BJ (cell line): ENCODE measurements around the gene FRYL. TPM values are rescaled to one million over a fixed set of nuclear protein-coding genes. Genes with fewer than 3 reads are reported as not detected.
"Not testable (repeated sequence)": the region's sequence is repeated elsewhere in the genome, so short reads cannot be mapped to it uniquely, and the experiment has no call there.

Experiments
- CTCF ChIA-PET: fragments of 350-600 bp; formaldehyde crosslinking; extraction: SDS; loops from one replicate; lab custom pipeline; 2021; ENCODE audit warnings: antibody characterized with exemption, inconsistent platforms; lab: Yijun Ruan, JAX
- POLR2A ChIA-PET: fragments of 300-600 bp; sonication (Branson Sonifier 250); formaldehyde crosslinking; extraction: SDS; loops from one replicate; lab custom pipeline; 2021; ENCODE audit warnings: antibody characterized with exemption; lab: Charles Lee
- DNase-seq: peaks from one replicate; pipeline ENCODE4 v3.0.0-alpha.2; 2011; ENCODE audit warnings: low read depth
- H3K27me3 ChIP-seq: 2 replicates; pipeline ENCODE4 v1.6.0; 2011; ENCODE audit warnings: low read length; ENCODE audit not compliant: control insufficient read depth, insufficient read depth
- H3K36me3 ChIP-seq: 2 replicates; pipeline ENCODE4 v1.5.1; 2011; ENCODE audit warnings: low read length; ENCODE audit not compliant: control insufficient read depth, insufficient read depth
- H3K4me3 ChIP-seq: 2 replicates; pipeline ENCODE4 v1.5.1; 2011; ENCODE audit warnings: low read depth, mild to moderate bottlenecking, control low read depth, low read length
- CTCF ChIP-seq: IDR thresholded peaks from 2 replicates; pipeline ENCODE4 v1.5.1; 2011; ENCODE audit warnings: low read depth, mild to moderate bottlenecking, control low read depth, inconsistent platforms, low read length, moderate library complexity; ENCODE audit not compliant: insufficient read depth
- polyA minus RNA-seq: library from RNA; depleted of rRNA, polyadenylated mRNA; stranded (reverse); fragments of >200 nt; gene quantifications from 2 replicates; pipeline ENCODE4 v1.2.3, GENCODE V29; 2011; rRNA and poly(A)+ RNA removed
- polyA plus RNA-seq: library from polyadenylated mRNA; depleted of rRNA; stranded (reverse); fragments of >200 nt; gene quantifications from 2 replicates; pipeline ENCODE4 v1.2.3, GENCODE V29; 2011; rRNA removed

Gene FRYL
- polyA plus RNA-seq (12.6 and 19.7 TPM in 2 replicates), polyA minus RNA-seq (35.2 and 36.9 TPM in 2 replicates)

GRCh38 chr4:48779998-48780864 is at the start of gene FRYL:
TSS of gene FRYL (minus strand) at chr4:48780279. CDS start at chr4:48634410, 145,869 bp downstream.
- no peak for TF ChIP-seq CTCF
- Histone ChIP-seq H3K36me3 (no peaks in the 10 kb centered on the region), H3K4me3 (peak within 1 kb of the TSS; percentile 91), H3K27me3 (no peaks in the 10 kb centered on the region)
- ChIA-PET POLR2A (interaction anchor here (0.6 to 0.9 kb wide), 2 partner anchors 177 to 1197 kb away, joined by 3 to 4 read pairs; no protein-coding TSS in a partner anchor), CTCF (interaction anchor here (0.6 to 2.2 kb wide), 7 partner anchors 20 to 202 kb away, joined by 3 to 8 read pairs (median 3); no protein-coding TSS in a partner anchor)
- peak; percentile 99 for DNase-seq

GRCh38 chr4:48827622-48828021 is 47.5 kb upstream of the FRYL start:
- H3K4me3 ChIP-seq: no peak overlapping the region
- CTCF ChIA-PET: no interaction called here
- no peak for TF ChIP-seq CTCF
- H3K27me3 ChIP-seq: no peaks in the 10 kb centered on the region
- POLR2A ChIA-PET: no interaction called here
- H3K36me3 ChIP-seq: no peaks in the 10 kb centered on the region
- no peak for DNase-seq

GRCh38 chr4:48821431-48821830 is 41.4 kb upstream of the FRYL start:
- H3K36me3 ChIP-seq, DNase-seq, POLR2A ChIA-PET, H3K27me3 ChIP-seq, H3K4me3 ChIP-seq: not testable (repeated sequence)
- CTCF ChIA-PET: interaction anchor here (1.6 kb wide), 1 partner anchor 243 kb away, joined by 3 read pairs; no protein-coding TSS in a partner anchor

- POLR2A ChIA-PET: no interaction called here
- CTCF ChIA-PET: no interaction called here
- TF ChIP-seq CTCF: no peak
- Histone ChIP-seq H3K27me3 (peaks cover 9% of the 10 kb centered on the region), H3K36me3 (no peaks in the 10 kb centered on the region), H3K4me3 (no peak overlapping the region)
- DNase-seq: no peak
These were observed 36.9 kb upstream of the FRYL start for GRCh38 chr4:48816971-48817370.

GRCh38 chr4:48816297-48816696 is 36.2 kb upstream of the FRYL start:
- H3K27me3 ChIP-seq, H3K4me3 ChIP-seq, POLR2A ChIA-PET, CTCF ChIA-PET, H3K36me3 ChIP-seq, DNase-seq: not testable (repeated sequence)

- ChIA-PET CTCF (interaction anchor here (0.8 kb wide), 1 partner anchor 10 kb away, joined by 3 read pairs; no protein-coding TSS in a partner anchor), POLR2A (no interaction called here)
- peaks cover 9% of the 10 kb centered on the region for H3K27me3 ChIP-seq
- H3K36me3 ChIP-seq: no peaks in the 10 kb centered on the region
- H3K4me3 ChIP-seq: no peak overlapping the region
- no peak for DNase-seq
- no peak for TF ChIP-seq CTCF
These were observed 35.4 kb upstream of the FRYL start for GRCh38 chr4:48815483-48815882.
